Keratinocyte (primary cell): ENCODE results near the gene EVL. TPM values are rescaled to one million over a fixed set of nuclear protein-coding genes. Genes with fewer than 3 reads are reported as not detected.

Source experiments
- DNase-seq: peaks from one replicate; pipeline ENCODE4 v3.0.0-alpha.2; 2011; ENCODE audit warnings: low read depth, missing footprints, low spot score
- FAIRE-seq: peaks from 2 replicates; lab custom pipeline; 2011; peaks lifted over from hg19 to GRCh38; lab: Jason Lieb, UNC
- H2AFZ ChIP-seq: 2 replicates; pipeline ENCODE4 v1.6.0; 2012; ENCODE audit warnings: low read length, control low read depth, inconsistent platforms; ENCODE audit not compliant: control insufficient read depth
- H3K27ac ChIP-seq: 2 replicates; pipeline ENCODE4 v1.5.1; 2011; ENCODE audit warnings: low read length; ENCODE audit not compliant: control insufficient read depth, insufficient read depth
- H3K27me3 ChIP-seq: 3 replicates; pipeline ENCODE4 v1.6.0; 2011; ENCODE audit warnings: low read length; ENCODE audit not compliant: control insufficient read depth, insufficient read depth; ENCODE audit errors: extremely low read depth
- H3K36me3 ChIP-seq, 2 experiments: 2 replicates in 1 of 2; 3 replicates in 1 of 2; pipeline ENCODE4 v1.5.1; 2011; ENCODE audit warnings: low read length in 2 of 2, mild to moderate bottlenecking in 1 of 2; ENCODE audit not compliant: control insufficient read depth in 2 of 2, insufficient read depth in 2 of 2; ENCODE audit errors: extremely low read depth in 1 of 2
- H3K4me1 ChIP-seq: 3 replicates; pipeline ENCODE4 v1.5.1; 2011; ENCODE audit warnings: low read length; ENCODE audit not compliant: control insufficient read depth, insufficient read depth; ENCODE audit errors: extremely low read depth
- H3K4me2 ChIP-seq: 3 replicates; pipeline ENCODE4 v1.6.0; 2011; ENCODE audit warnings: low read depth, low read length; ENCODE audit not compliant: control insufficient read depth, insufficient read depth; ENCODE audit errors: extremely low read depth
- H3K4me3 ChIP-seq, 3 experiments: fragments of 200-600 bp in 1 of 3; sonication (generic) in 1 of 3; 2 replicates in 2 of 3; 3 replicates in 1 of 3; pipeline ENCODE4 v1.5.1; 2011 to 2016; ENCODE audit warnings: low read length in 3 of 3, mild to moderate bottlenecking in 3 of 3, control low read depth in 2 of 3, inconsistent platforms in 1 of 3, low read depth in 1 of 3, mixed read lengths in 1 of 3, mixed run types in 1 of 3, moderate library complexity in 1 of 3; ENCODE audit not compliant: control insufficient read depth in 2 of 3, insufficient read depth in 2 of 3; ENCODE audit errors: extremely low read depth in 1 of 3
- H3K79me2 ChIP-seq: 2 replicates; pipeline ENCODE4 v1.6.0; 2012; ENCODE audit warnings: low read length; ENCODE audit not compliant: control insufficient read depth, insufficient read depth
- H3K9ac ChIP-seq: 3 replicates; pipeline ENCODE4 v1.6.0; 2011; ENCODE audit warnings: low read length; ENCODE audit not compliant: control insufficient read depth, insufficient read depth; ENCODE audit errors: extremely low read depth
- H3K9me1 ChIP-seq: 3 replicates; pipeline ENCODE4 v1.6.0; 2011; ENCODE audit warnings: low read length; ENCODE audit not compliant: control insufficient read depth, insufficient read depth; ENCODE audit errors: extremely low read depth
- H3K9me3 ChIP-seq: 2 replicates; pipeline ENCODE4 v1.5.1; 2012; ENCODE audit warnings: low read depth, low read length; ENCODE audit not compliant: control insufficient read depth
- H4K20me1 ChIP-seq: 3 replicates; pipeline ENCODE4 v1.6.0; 2011; ENCODE audit warnings: low read length; ENCODE audit not compliant: control insufficient read depth, insufficient read depth; ENCODE audit errors: extremely low read depth
- EZH2 ChIP-seq: IDR thresholded peaks from one replicate; pipeline ENCODE4 v1.6.1; 2012; ENCODE audit warnings: inconsistent platforms, mild to moderate bottlenecking, low read length, moderate library complexity
- dilution Hi-C: fragments of 300-500 bp; cut with MboI; formaldehyde crosslinking; loops from one replicate; pipeline ENCODE4 v1.7.0; 2020; ENCODE audit warnings: low sequenced_read_pairs; ENCODE audit not compliant: extremely low pct_ligation_motif_present
- polyA plus RNA-seq, 5 experiments: library from polyadenylated mRNA; depleted of rRNA in 3 of 5; stranded (reverse) in 3 of 5; stranded (forward) in 1 of 5; unstranded in 1 of 5; fragments of >200 nt; gene quantifications; 1 replicate in 1 of 5; 2 replicates in 3 of 5; 3 replicates in 1 of 5; pipeline versions ENCODE4 v1.2.1 to v1.2.3, GENCODE V29; 2011 to 2012; ENCODE audit warnings: missing spikeins in 2 of 5, low read depth in 1 of 5, low replicate concordance in 1 of 5
- TF ChIP-seq, protein P1 (sequence below), 3 experiments: IDR thresholded peaks in 1 of 3; conservative IDR thresholded peaks in 1 of 3; optimal IDR thresholded peaks in 1 of 3; 2 replicates in 2 of 3; 3 replicates in 1 of 3; pipeline versions ENCODE3 to v1.5.1; 2011; ENCODE audit warnings: low read length in 3 of 3, mild to moderate bottlenecking in 3 of 3, moderate library complexity in 2 of 3, control low read depth in 1 of 3, inconsistent platforms in 1 of 3; ENCODE audit not compliant: insufficient read depth in 2 of 3; ENCODE audit errors: extremely low read depth in 1 of 3

The EVL gene
- polyA plus RNA-seq, 1 donor (not counting 4 experiments of a cell fraction or from before 2014, with no cell fraction given): 12.0 TPM

DNA sequence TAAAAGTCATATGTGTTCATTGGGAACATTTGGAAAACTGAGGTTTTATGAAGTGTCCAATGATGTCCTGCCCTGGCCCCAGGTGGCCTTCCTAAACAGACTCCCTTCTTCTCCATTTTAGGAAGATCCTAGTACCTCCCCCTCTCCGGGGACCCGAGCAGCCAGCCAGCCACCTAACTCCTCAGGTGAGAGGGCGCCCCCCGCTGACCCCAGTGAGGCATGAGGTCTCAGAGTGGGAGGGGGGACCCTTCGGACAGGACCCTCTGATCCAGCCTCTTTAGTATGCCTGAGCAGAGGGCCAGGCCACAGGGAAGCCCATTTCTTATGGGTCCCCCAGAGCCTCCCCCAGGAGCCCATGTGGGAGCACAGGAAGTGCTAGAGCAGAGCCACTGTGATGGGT, 70.6 kb downstream of the EVL start:
- H2AFZ ChIP-seq: no peak overlapping the region
- no peak overlapping the region for H3K27ac ChIP-seq
- no peak overlapping the region for H3K4me3 ChIP-seq
- H3K9me1 ChIP-seq: no peaks in the 10 kb centered on the region
- no peak overlapping the region for H3K9ac ChIP-seq
- H3K9me3 ChIP-seq: no peaks in the 10 kb centered on the region
- H3K79me2 ChIP-seq: no peaks in the 10 kb centered on the region
- H3K36me3 ChIP-seq: no peaks in the 10 kb centered on the region
- H3K27me3 ChIP-seq: no peaks in the 10 kb centered on the region
- no peaks in the 10 kb centered on the region for H4K20me1 ChIP-seq
- DNase-seq (no peak), FAIRE-seq (no peak)
- H3K4me1 ChIP-seq: peaks cover 13% of the 10 kb centered on the region
- dilution Hi-C loops: no loop called here
- no peak overlapping the region for H3K4me2 ChIP-seq
- TF ChIP-seq, protein P1, sequence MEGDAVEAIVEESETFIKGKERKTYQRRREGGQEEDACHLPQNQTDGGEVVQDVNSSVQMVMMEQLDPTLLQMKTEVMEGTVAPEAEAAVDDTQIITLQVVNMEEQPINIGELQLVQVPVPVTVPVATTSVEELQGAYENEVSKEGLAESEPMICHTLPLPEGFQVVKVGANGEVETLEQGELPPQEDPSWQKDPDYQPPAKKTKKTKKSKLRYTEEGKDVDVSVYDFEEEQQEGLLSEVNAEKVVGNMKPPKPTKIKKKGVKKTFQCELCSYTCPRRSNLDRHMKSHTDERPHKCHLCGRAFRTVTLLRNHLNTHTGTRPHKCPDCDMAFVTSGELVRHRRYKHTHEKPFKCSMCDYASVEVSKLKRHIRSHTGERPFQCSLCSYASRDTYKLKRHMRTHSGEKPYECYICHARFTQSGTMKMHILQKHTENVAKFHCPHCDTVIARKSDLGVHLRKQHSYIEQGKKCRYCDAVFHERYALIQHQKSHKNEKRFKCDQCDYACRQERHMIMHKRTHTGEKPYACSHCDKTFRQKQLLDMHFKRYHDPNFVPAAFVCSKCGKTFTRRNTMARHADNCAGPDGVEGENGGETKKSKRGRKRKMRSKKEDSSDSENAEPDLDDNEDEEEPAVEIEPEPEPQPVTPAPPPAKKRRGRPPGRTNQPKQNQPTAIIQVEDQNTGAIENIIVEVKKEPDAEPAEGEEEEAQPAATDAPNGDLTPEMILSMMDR (optimal IDR thresholded peaks at IDR 0.05 in 1 of 3, IDR thresholded peaks at IDR 0.05 in 1 of 3, conservative IDR thresholded peaks at IDR 0.05 in 1 of 3; ENCODE audit: extremely low read depth in 1 of 3, insufficient read depth in 2 of 3, low read length in 3 of 3): no peak
- TF ChIP-seq EZH2: no peak

DNA sequence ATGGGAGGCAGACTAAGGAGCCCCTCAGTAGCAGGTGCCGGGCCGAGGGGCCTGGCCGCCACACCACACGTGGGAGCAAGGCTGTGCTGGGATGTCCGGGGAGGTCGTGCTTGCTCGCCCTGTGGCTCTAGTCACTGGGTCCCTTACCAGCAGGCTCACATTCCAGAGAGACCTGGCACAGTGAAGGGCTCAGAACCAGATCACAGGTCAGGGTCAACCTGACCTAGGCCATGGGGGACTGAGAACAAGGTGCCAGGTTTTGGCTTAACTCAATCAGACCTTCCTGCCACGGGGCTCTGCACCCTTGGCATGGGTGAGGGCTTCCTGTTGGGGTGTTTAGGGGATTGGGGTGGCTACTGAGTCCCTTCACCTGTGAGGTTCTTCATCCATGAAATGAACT, 72.0 kb downstream of the EVL start:
- Histone ChIP-seq H3K9me1 (no peaks in the 10 kb centered on the region), H3K4me3 (no peak overlapping the region), H3K27ac (no peak overlapping the region), H3K79me2 (no peaks in the 10 kb centered on the region), H3K27me3 (no peaks in the 10 kb centered on the region), H3K9ac (no peak overlapping the region), H3K36me3 (no peaks in the 10 kb centered on the region), H3K4me1 (peaks cover 12% of the 10 kb centered on the region), H2AFZ (no peak overlapping the region), H3K4me2 (no peak overlapping the region), H4K20me1 (no peaks in the 10 kb centered on the region), H3K9me3 (no peaks in the 10 kb centered on the region)
- no peak for DNase-seq
- TF ChIP-seq EZH2: no peak
- TF ChIP-seq, protein P1 (optimal IDR thresholded peaks at IDR 0.05 in 1 of 3, IDR thresholded peaks at IDR 0.05 in 1 of 3, conservative IDR thresholded peaks at IDR 0.05 in 1 of 3; ENCODE audit: extremely low read depth in 1 of 3, insufficient read depth in 2 of 3, low read length in 3 of 3): no peak
- FAIRE-seq: no peak
- dilution Hi-C loops: no loop called here
